GM18526 (cell line): ENCODE data around the gene ZBTB1.

Experiments
- POLR2A ChIP-seq: IDR thresholded peaks from 3 replicates; pipeline ENCODE4 v1.6.1; 2011; ENCODE audit not compliant: insufficient read length; ENCODE audit errors: extremely low read depth

ZBTB1 gene

DNA sequence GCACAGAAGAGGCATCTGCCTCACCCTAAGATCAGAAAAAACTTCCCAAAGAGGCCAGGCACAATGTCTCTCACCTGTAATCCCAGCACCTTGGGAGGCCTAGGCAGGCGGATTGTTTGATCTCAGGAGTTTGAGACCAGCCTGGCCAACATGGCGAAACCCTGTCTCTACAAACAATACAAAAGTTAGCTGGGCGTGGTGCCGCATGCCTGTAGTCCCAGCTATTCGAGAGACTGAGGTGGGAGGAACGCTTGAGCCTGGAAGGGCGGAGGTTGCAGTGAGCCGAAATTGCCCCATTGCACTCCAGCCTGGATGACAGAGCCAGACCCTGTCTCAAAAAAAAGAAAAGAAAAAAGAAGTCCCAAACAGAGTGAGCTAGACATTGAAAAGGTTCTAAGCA is 4.5 kb downstream of the ZBTB1 start:
- no peak for TF ChIP-seq POLR2A

DNA sequence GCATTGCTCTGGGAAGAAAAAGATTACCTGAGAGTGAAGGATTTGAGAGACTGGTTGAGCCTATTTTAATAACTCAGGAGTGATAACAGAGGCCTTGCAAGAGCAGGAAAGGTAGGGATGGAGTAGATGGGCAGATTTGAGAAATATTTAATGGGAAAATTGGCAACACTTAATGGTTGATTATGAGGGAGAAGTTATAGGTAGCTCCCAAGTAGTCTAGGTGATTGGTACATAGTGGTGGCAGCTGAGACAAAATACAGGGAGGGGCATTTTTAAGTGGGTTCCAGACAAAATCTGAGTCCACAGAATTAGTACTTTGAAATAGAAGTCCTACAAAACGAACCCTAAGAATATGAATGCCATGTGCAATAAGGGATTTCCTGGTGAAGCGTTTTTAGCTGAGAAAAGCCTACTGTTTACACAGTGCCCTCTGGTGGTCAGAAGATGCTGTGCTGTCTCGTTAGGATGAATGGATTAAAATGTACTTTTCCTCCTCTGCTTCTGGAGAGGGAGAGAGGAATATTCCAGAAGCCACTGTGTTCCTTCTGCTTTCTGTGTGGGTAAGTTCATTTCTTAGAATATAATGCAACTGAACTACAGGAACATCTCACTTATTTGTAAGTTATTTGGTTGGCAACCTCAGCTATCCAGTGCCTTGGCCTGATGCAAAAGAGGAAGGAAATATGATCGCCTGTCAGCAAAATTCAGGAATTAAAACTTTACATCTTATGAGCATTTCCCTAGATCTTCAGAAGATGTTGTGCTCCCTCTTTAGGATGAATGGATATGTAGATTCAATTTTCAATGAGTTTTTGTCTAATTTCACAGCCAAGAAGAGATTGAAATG is 6.5 kb downstream of the ZBTB1 start:
- no peak for TF ChIP-seq POLR2A

- TF ChIP-seq POLR2A, result no peak
Measured at GRCh38 chr14:64513271-64513670, 8.7 kb downstream of the ZBTB1 start.

DNA sequence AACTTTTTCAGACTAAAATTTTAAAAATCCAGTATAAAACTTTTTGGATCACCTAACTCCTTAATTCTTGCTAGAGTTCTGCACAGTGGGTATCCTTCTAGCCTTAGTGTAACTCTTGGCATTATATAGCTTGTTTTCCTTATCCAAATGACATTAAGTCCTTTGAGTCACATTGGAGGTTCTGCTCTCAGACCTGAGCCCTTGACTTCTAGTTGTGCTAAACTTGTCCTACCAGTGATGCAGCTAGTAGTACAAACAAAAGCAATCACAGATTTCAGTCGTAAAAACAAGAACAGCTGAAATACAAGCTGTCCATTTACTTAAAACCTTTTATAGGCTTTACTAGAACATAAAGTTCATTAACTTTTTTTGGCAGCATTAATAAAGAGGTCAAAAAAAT is 10.5 kb downstream of the ZBTB1 start:
- TF ChIP-seq POLR2A, result no peak

GRCh38 chr14:64516969-64517368 is 12.4 kb downstream of the ZBTB1 start:
- no peak for TF ChIP-seq POLR2A

DNA sequence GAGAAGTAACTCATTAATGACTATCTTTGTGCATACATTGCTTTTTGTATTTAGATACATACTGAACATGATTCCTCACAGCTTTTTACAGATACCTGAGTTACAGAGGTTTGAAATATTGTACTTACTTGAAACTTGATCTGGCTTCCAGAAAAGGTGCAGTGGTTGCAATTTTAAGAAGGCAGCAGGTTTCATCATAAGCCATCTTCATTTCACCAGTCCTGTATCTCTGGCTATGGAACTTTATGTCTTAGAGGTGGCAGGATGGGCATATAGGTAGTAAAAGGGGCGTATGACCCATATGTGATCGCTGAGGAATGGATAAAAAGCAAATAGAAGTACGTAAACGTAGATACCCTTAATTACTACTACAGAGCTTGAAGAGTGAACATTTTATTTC is 13.7 kb downstream of the ZBTB1 start:
- no peak for TF ChIP-seq POLR2A

DNA sequence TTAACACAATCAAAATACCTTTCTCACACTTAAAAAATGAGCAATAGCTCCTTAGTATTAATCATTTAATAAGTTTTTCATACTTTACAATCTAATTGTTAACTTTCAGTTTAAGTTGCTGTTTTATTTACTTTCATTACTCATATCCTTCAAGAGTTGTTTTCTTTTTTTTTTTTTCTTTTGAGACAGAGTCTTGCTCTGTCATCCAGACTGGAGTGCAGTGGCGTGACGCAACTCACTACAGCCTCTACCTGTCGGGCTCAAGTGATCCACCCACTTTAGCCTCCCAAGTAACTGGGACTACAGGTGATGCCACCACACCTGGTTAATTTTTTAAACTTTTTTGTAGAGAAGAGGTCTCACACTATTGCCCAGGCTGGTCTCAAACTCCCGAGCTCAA is 16.1 kb downstream of the ZBTB1 start:
- TF ChIP-seq POLR2A, result no peak

DNA sequence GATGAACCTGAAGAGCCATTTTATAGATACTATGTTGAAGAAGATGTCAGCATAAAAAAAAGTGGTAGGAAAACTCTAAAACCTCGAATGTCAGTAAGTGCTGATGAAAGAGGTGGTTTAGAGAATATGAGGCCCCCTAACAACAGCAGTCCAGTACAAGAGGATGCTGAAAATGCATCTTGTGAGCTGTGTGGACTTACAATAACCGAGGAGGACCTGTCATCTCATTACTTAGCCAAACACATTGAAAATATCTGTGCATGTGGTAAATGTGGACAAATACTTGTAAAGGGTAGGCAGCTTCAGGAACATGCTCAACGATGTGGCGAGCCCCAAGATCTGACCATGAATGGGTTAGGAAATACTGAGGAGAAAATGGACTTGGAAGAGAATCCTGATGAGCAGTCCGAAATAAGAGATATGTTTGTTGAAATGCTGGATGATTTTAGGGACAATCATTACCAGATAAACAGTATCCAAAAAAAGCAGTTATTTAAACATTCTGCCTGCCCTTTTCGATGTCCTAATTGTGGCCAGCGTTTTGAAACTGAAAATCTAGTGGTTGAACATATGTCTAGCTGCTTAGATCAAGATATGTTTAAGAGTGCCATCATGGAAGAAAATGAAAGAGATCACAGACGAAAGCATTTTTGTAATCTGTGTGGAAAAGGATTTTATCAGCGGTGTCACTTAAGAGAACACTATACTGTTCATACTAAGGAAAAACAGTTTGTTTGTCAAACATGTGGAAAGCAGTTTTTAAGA is 18.2 kb downstream of the ZBTB1 start:
- no peak for TF ChIP-seq POLR2A

DNA sequence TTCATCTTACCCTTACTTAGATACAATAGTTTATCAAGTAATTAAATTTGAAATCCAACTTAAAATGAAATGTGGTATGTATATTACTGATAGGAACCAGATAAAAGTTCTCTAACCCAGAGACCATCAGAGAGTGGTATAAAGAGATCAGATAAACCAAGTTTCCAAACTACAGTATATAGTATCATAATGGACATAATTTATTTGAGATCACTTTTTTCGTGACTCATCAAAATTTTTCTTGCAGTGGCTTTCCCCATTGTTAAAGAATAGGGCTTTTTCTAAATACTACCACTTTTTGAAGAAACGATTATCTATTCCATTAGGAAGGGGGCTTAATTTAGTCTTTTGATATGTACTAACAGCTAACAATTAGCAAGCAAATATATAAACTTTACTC is 20.8 kb downstream of the ZBTB1 start:
- no peak for TF ChIP-seq POLR2A

DNA sequence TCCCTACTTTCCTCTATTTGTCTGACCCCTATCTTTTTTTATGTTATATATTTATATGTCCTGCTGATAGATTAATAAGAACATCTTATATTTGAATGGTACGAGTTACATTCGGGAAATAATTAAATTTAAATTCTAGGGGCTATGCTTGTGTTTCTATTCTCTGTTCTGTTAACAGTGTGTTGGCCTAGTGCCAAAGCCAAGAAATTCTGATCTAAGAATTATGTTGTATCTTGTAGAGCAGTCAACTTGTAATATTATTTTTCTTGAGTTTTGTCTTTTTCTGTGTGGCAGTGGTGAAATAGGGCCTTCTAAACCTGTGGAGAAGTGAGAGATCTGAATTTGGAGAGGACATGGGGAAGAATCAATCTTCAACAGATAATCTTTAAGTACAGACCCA is 27.0 kb downstream of the ZBTB1 start:
- no peak for TF ChIP-seq POLR2A

- TF ChIP-seq POLR2A, result no peak
Measured at GRCh38 chr14:64536488-64537245, 32.1 kb downstream of the ZBTB1 start.

GRCh38 chr14:64540208-64541202 is 35.9 kb downstream of the ZBTB1 start, which contains the start of gene HSPA2:
HSPA2 (plus strand) TSS chr14:64540741; CDS start chr14:64540850, 109 bp downstream.
- peak; percentile 95 for TF ChIP-seq POLR2A

DNA sequence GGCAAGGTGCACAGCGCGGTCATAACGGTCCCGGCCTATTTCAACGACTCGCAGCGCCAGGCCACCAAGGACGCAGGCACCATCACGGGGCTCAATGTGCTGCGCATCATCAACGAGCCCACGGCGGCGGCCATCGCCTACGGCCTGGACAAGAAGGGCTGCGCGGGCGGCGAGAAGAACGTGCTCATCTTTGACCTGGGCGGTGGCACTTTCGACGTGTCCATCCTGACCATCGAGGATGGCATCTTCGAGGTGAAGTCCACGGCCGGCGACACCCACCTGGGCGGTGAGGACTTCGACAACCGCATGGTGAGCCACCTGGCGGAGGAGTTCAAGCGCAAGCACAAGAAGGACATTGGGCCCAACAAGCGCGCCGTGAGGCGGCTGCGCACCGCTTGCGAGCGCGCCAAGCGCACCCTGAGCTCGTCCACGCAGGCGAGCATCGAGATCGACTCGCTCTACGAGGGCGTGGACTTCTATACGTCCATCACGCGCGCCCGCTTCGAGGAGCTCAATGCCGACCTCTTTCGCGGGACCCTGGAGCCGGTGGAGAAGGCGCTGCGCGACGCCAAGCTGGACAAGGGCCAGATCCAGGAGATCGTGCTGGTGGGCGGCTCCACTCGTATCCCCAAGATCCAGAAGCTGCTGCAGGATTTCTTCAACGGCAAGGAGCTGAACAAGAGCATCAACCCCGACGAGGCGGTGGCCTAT is 36.8 kb downstream of the ZBTB1 start:
- no peak for TF ChIP-seq POLR2A
